HTR-8/SVneo (cell line): ENCODE measurements around the gene GBX2.
A peak's percentile ranks its signal among the peaks of the same experiment; 100 is the strongest.

ENCODE experiments used
- DNase-seq: peaks from one replicate; pipeline ENCODE4 v3.0.0; 2011; ENCODE audit warnings: low spot score, mixed read lengths; ENCODE audit not compliant: insufficient read length
- FAIRE-seq: peaks from 2 replicates; lab custom pipeline; 2011; peaks lifted over from hg19 to GRCh38; lab: Jason Lieb, UNC

Gene GBX2

GRCh38 chr2:236169741-236170589 is 1.8 kb upstream of the GBX2 start:
- FAIRE-seq: no peak
- DNase-seq: no peak

GRCh38 chr2:236169151-236169721 is 1.1 kb upstream of the GBX2 start:
- no peak for DNase-seq
- FAIRE-seq: no peak

GRCh38 chr2:236167297-236168109 is 683 bp downstream of the GBX2 start:
- DNase-seq (peak; percentile 66), FAIRE-seq (peak; percentile 52)

- DNase-seq (no peak), FAIRE-seq (no peak)
Measured at GRCh38 chr2:236166796-236167296, 1.3 kb downstream of the GBX2 start.

GRCh38 chr2:236165842-236166795 is 2.1 kb downstream of the GBX2 start:
- no peak for FAIRE-seq
- no peak for DNase-seq

GRCh38 chr2:236164925-236165841 is 3.0 kb downstream of the GBX2 start:
- DNase-seq (no peak), FAIRE-seq (no peak)

- FAIRE-seq (no peak), DNase-seq (no peak)
Measured at GRCh38 chr2:236164201-236164924, 3.8 kb downstream of the GBX2 start.

GRCh38 chr2:236163471-236164200 is 4.5 kb downstream of the GBX2 start:
- no peak for DNase-seq
- no peak for FAIRE-seq

GRCh38 chr2:236162882-236163470 is 5.2 kb downstream of the GBX2 start:
- no peak for DNase-seq
- no peak for FAIRE-seq

GRCh38 chr2:236162031-236162845 is 5.9 kb downstream of the GBX2 start:
- DNase-seq (no peak), FAIRE-seq (no peak)

- FAIRE-seq: no peak
- DNase-seq: no peak
Measured at GRCh38 chr2:236161531-236161930, 6.7 kb downstream of the GBX2 start.

- DNase-seq: no peak
- no peak for FAIRE-seq
Measured at GRCh38 chr2:236161082-236161462, 7.1 kb downstream of the GBX2 start.

GRCh38 chr2:236160366-236161081 is 7.7 kb downstream of the GBX2 start:
- FAIRE-seq (no peak), DNase-seq (no peak)

GRCh38 chr2:236159778-236160170 is 8.4 kb downstream of the GBX2 start:
- no peak for FAIRE-seq
- DNase-seq: no peak

GRCh38 chr2:236158969-236159777 is 9.0 kb downstream of the GBX2 start:
- no peak for DNase-seq

More at GRCh38 chr2:236158969-236159777, 9.0 kb downstream of the GBX2 start:
- FAIRE-seq: no peak
